Left ventricle myocardium inferior (tissue), 1 donor: ENCODE measurements around the gene CDK1. TPM values are rescaled to one million over a fixed set of nuclear protein-coding genes. Genes with fewer than 3 reads are reported as not detected.

Experiments
- total RNA-seq: library from RNA; stranded (reverse); fragmentation: NEBNext Ultra II Directional; extraction: Animal tissue kit (Norgen Biotek cat#: 25700); gene quantifications from one replicate; pipeline ENCODE4 v1.2.1, GENCODE V29; 2021
- donor health status: DM: no; HTN: yes; CAD: no; lungs with severe emphysema.

CDK1 gene
- total RNA-seq, 1 donor from 2014 or later, result 1.5 TPM

Other genes with a start within 250 kb of the CDK1 start
- gene RHOBTB1, start 165.7 kb downstream of the CDK1 start, total RNA-seq, result 16.6 TPM